ENCODE results near the gene HOXA9.
A peak's percentile ranks its signal among the peaks of the same experiment; 100 is the strongest.

Gene HOXA9

GRCh38 chr7:27165089-27165995 lies at the start of gene HOXA9:
Gene HOXA9, minus strand, starts transcription at chr7:27165537. Its CDS starts 80 bp downstream, at chr7:27165457.
- peak; percentile 97 for DNase-seq (ENCODE audit: low read depth)
- peak within 1 kb of the TSS; percentile 87 for H3K4me3 ChIP-seq (ENCODE audit: low read length)
- TF ChIP-seq CTCF (conservative IDR thresholded peaks at IDR 0.05; ENCODE audit: low read length): no peak; the same call in 1 of the 2 replicates

DNA sequence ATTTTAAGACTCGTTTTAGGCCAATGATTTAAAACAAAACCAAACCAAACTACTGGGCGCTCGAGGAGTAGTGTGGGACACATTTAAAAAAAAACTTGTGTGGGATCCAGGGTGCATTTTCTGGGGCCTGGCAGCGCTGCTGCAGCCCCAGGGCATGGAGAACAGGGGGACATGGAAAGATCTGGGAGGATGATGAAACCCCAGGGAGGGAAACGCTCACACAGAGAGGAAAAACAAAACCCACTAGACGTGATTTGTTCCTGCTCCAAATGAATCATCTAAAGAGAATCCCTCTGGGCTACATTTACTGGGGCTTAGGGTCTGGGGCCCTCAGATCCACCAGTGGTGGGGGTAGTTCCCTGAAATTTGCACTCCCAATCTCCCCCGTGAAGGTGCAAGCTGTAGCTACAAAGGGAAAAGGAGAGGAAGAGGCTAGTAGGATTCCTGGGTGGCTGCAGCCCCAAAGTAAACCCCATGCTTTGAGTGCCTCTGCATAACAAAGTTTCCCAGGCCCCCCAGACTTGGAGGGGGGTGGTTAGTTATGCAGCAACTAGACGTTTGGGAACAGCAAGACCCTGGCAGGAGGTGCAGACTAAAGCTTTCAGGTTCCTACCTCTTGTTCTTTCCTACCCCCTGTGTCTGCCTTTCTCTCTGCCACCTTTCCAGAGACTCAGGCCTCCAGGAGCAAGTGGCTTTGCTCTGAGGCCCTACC lies 49.1 kb upstream of the HOXA9 start:
- no peak overlapping the region for H3K4me3 ChIP-seq (ENCODE audit: low read length)
- DNase-seq (ENCODE audit: low read depth): peak; percentile 13
- TF ChIP-seq CTCF (conservative IDR thresholded peaks at IDR 0.05; ENCODE audit: low read length): no peak

DNA sequence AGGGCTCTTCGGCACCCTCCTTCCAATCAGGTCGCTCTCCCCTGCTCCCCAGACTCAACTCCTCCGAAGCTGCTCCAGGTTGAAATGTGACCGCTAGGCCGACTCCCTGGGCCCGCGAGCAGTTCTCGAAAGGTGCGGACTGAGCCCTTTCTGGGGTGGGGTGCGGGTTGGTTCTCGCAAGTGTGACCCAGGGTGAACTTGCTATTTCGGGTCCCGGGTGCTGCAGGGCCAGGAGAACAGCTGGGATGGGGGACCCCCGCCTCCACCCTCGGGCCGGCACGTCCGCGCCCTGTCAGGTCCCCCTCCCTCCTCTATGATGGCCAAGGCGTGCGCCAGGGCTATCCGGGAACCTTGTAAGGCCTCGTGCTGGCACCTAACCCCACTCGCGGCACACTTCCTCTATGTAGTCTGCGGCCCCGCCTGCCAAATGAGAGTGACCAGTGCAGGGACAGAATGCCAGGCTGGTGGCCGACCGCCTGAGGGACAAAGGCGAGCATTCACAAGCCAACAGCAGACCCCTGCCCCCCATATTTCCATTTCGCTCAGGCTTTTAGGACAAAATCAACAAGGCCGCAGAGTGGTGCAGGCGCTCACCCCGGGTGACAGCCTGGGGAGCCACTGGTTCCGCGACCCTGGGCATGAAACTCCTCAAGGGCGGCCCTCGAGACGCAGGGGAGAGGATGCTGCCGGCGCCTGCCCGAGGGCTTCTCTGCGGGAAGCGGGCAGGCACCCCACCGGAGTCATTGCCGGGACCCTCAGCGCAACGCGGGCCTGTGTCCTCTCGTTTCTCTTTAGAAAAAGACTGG lies 48.3 kb upstream of the HOXA9 start:
- DNase-seq (ENCODE audit: low read depth): no peak
- no peak for TF ChIP-seq CTCF (conservative IDR thresholded peaks at IDR 0.05; ENCODE audit: low read length)
- H3K4me3 ChIP-seq (ENCODE audit: low read length): no peak overlapping the region

GRCh38 chr7:27212497-27213432 lies 47.4 kb upstream of the HOXA9 start:
- no peak for DNase-seq (ENCODE audit: low read depth)
- no peak for TF ChIP-seq CTCF (conservative IDR thresholded peaks at IDR 0.05; ENCODE audit: low read length)
- no peak overlapping the region for H3K4me3 ChIP-seq (ENCODE audit: low read length)

DNA sequence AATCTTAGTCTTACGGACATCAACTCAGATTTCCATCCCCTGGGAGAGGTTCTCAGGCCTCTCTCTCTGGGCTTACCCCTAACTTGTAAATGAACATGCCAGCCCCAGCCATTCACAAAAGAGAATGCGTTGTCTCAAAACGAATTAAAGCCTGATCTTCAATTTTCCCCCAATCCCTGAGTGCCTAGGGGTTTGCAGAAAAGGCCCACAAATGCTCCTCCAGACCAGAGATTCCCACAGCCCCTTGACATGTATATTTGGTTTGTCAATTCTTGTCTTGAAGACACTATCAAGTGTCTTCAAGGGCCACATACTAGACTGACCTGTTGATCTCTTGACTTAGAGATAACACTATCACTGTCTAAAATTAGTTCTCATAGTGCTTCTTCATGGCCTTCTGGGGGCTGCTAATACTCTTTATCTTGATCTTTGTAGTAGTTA lies 46.4 kb upstream of the HOXA9 start:
- DNase-seq (ENCODE audit: low read depth): no peak

More for the DNA sequence above, 46.4 kb upstream of the HOXA9 start:
- no peak overlapping the region for H3K4me3 ChIP-seq (ENCODE audit: low read length)
- TF ChIP-seq CTCF (conservative IDR thresholded peaks at IDR 0.05; ENCODE audit: low read length): no peak
